Measurements from ENCODE around the gene EEF1AKMT3. TPM values are rescaled to one million over a fixed set of nuclear protein-coding genes. Genes with fewer than 3 reads are reported as not detected.

The EEF1AKMT3 gene
- total RNA-seq = 1 to 10 TPM; 3.7 to 5.8 TPM
- polyA plus RNA-seq (2013, experiment 1 of 2) = 5.1 TPM
- 5.2 TPM for polyA plus RNA-seq (2013, experiment 2 of 2)
- long read RNA-seq, experiment 1 = 0 reads
- long read RNA-seq, experiment 2, transcript EEF1AKMT3-201 (3 exons, 2,563 nt) = major isoform, 5 of 9 reads
- long read RNA-seq, experiment 2, partial matches to known transcripts = 0 of 9 reads
- long read RNA-seq, experiment 2, other reads (novel, unspliced or antisense) = 0 of 9 reads
- long read RNA-seq, experiment 3, partial matches to known transcripts = 0 of 4 reads
- long read RNA-seq, experiment 3, other reads (novel, unspliced or antisense) = 1 of 4 reads
- long read RNA-seq, experiment 4, partial matches to known transcripts = 0 of 2 reads
- long read RNA-seq, experiment 4, other reads (novel, unspliced or antisense) = 0 of 2 reads

DNA sequence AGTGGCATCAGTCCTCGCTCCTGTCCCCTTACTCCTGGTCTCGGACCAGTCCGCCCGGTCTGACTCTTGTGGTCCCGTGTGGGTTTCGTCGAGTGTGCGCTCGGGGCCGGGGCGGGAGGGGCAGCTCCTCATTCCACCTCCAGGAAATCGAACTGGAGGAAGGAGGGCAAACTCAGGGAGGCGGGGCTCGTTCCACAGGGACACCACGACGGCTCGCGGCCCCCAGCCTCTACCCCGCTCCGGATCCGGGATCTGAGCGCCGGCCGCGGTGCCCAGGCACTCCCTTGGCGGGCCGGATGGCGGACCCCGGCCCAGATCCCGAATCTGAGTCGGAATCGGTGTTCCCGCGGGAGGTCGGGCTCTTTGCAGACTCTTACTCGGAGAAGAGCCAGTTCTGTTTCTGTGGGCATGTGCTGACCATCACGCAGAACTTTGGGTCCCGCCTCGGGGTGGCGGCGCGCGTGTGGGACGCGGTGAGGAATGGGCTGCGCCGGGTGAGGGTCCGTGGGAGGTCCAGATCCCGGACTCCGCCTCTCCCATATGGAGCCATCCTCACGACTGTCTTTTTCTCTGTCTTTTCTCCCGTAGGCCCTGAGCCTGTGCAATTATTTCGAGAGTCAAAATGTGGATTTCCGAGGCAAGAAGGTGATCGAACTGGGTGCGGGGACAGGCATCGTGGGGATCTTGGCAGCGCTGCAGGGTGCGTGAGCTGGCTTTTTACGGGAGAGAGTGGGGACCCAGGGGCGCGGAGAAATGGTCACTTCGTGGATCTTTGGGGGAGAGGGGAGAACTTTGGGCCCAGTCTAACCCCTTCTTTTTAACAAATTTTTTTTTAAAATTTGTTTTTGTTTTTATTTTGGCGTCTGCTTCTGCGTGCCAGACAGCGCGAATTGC, at the start of gene EEF1AKMT3:
EEF1AKMT3 (plus strand) TSS at position 186 of the 894 bp plus-strand sequence; CDS start at position 297, 111 bp downstream.
- Mint-ChIP-seq H3K27me3 (ENCODE audit: insufficient read depth) (no peaks in the 10 kb centered on the region), H3K27ac (peak within 1 kb of the TSS; percentile 100), H3K4me1 (peaks cover 6% of the 10 kb centered on the region), H3K36me3 (ENCODE audit: low read depth) (peaks cover 26% of the 10 kb centered on the region), H3K9me3 (no peaks in the 10 kb centered on the region), H3K4me3 (peak within 1 kb of the TSS; percentile 85)
- peak within 1 kb of the TSS; percentile 96 for H3K27ac ChIP-seq (ENCODE audit: low read depth, low read length)
- H3K4me1 ChIP-seq (ENCODE audit: control insufficient read depth, insufficient read depth, low read length) = no peaks in the 10 kb centered on the region
- no peaks in the 10 kb centered on the region for H3K27me3 ChIP-seq (ENCODE audit: control insufficient read depth, insufficient read depth, low read length, poor library complexity, severe bottlenecking)
- H3K4me3 ChIP-seq (ENCODE audit: low read length) = peak within 1 kb of the TSS; percentile 97
- H3K9ac ChIP-seq (ENCODE audit: extremely low read depth, low read length, poor library complexity, severe bottlenecking) = peak within 1 kb of the TSS; percentile 99
- WGBS, 2 experiments (ENCODE audit: insufficient coverage in 1 of 2, insufficient read length in 1 of 2) = 8 to 9% methylated on average over 37 to 66 of the region's 67 CpGs
- H3K9me3 ChIP-seq (ENCODE audit: control insufficient read depth, low read length) = no peaks in the 10 kb centered on the region
- DNase-seq = no peak
- TF ChIP-seq, protein P1, sequence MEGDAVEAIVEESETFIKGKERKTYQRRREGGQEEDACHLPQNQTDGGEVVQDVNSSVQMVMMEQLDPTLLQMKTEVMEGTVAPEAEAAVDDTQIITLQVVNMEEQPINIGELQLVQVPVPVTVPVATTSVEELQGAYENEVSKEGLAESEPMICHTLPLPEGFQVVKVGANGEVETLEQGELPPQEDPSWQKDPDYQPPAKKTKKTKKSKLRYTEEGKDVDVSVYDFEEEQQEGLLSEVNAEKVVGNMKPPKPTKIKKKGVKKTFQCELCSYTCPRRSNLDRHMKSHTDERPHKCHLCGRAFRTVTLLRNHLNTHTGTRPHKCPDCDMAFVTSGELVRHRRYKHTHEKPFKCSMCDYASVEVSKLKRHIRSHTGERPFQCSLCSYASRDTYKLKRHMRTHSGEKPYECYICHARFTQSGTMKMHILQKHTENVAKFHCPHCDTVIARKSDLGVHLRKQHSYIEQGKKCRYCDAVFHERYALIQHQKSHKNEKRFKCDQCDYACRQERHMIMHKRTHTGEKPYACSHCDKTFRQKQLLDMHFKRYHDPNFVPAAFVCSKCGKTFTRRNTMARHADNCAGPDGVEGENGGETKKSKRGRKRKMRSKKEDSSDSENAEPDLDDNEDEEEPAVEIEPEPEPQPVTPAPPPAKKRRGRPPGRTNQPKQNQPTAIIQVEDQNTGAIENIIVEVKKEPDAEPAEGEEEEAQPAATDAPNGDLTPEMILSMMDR (conservative IDR thresholded peaks at IDR 0.05) = no peak
- H3K36me3 ChIP-seq (ENCODE audit: control insufficient read depth, insufficient read depth, low read length) = peaks cover 31% of the 10 kb centered on the region

DNA sequence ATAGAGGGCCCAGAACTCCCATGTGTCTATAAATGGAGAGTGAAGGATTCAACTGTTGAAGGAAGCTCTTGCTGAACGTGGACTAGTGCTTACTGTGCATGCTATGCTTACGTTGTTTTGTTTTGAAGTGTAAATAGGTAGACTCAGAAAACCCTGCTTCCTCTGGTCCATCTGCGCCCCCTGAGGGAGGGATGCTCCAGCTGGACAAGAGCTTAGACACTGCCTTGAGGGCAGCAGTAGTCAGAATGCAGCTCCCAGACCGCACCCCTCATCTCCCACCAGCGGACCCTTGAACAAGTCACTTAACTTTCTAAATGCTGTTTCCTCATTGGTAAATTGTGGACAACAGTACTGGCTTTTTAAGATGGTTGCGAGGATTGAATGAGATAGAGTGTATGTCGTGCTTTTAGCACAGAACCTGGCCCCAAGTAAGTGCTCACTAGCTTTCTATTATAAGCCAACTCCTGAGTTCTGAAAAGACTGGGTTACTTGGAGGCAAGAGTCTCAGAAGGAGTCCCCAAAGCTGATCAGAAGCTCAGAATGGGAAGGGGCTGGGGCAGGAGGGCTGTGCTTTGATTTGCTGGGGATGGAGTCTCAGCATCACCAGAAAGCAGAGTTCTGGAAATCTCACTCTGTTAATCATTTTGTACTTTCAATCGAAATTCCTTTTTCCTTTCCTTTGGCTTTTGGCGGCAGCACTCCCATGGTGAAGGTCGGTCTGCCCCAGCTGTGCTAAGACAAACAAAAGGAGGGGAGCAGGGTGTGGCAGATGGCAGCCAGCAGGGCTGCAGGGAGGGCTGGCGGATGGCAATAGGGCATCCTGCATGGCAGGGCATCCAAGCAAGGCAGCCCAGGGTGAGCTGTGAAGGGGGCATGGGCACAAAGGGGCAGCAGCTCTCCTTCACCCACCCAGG, 49.4 kb upstream of the EEF1AKMT3 start:
- H3K9ac ChIP-seq (ENCODE audit: extremely low read depth, low read length, poor library complexity, severe bottlenecking) = no peak overlapping the region
- TF ChIP-seq, protein P1 (conservative IDR thresholded peaks at IDR 0.05) = no peak
- no peak overlapping the region for H3K4me3 ChIP-seq (ENCODE audit: low read length)
- Mint-ChIP-seq H3K27me3 (ENCODE audit: insufficient read depth) (peaks cover 53% of the 10 kb centered on the region), H3K9me3 (peaks cover 2% of the 10 kb centered on the region), H3K27ac (no peak overlapping the region), H3K36me3 (ENCODE audit: low read depth) (peaks cover 36% of the 10 kb centered on the region), H3K4me3 (no peak overlapping the region), H3K4me1 (peaks cover 4% of the 10 kb centered on the region)
- H3K4me1 ChIP-seq (ENCODE audit: control insufficient read depth, insufficient read depth, low read length) = no peaks in the 10 kb centered on the region
- H3K27me3 ChIP-seq (ENCODE audit: control insufficient read depth, insufficient read depth, low read length, poor library complexity, severe bottlenecking) = peaks cover 53% of the 10 kb centered on the region
- 77 to 89% methylated on average over 5 to 11 of the region's 11 CpGs for whole genome bisulfite sequencing, 2 experiments (ENCODE audit: insufficient coverage in 1 of 2, insufficient read length in 1 of 2)
- peak; percentile 41 for DNase-seq
- H3K27ac ChIP-seq (ENCODE audit: low read depth, low read length) = no peak overlapping the region
- no peaks in the 10 kb centered on the region for H3K9me3 ChIP-seq (ENCODE audit: control insufficient read depth, low read length)
- H3K36me3 ChIP-seq (ENCODE audit: control insufficient read depth, insufficient read depth, low read length) = peaks cover 21% of the 10 kb centered on the region

DNA sequence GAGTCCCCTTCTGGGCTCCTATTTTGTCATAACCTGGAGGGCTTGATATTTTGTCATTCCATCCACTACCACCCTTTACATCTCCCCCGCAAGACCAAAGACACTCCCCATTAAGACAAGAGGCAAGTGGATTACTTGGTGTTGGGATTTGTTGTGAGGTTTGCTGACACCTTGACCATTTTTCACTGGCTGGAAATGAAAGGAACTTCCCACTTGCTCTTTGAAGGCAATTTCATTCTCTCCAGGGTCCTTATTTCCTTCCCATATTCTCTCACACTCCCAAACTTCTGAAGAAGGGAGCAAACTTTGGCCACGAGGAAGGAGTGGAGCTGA, 48.8 kb upstream of the EEF1AKMT3 start:
- Mint-ChIP-seq H3K27me3 (ENCODE audit: insufficient read depth) (peaks cover 59% of the 10 kb centered on the region), H3K36me3 (ENCODE audit: low read depth) (peaks cover 31% of the 10 kb centered on the region), H3K27ac (no peak overlapping the region), H3K4me1 (peaks cover 4% of the 10 kb centered on the region), H3K4me3 (no peak overlapping the region), H3K9me3 (peaks cover 2% of the 10 kb centered on the region)
- peaks cover 59% of the 10 kb centered on the region for H3K27me3 ChIP-seq (ENCODE audit: control insufficient read depth, insufficient read depth, low read length, poor library complexity, severe bottlenecking)
- H3K4me3 ChIP-seq (ENCODE audit: low read length) = no peak overlapping the region
- DNase-seq = no peak
- H3K27ac ChIP-seq (ENCODE audit: low read depth, low read length) = no peak overlapping the region
- no peak overlapping the region for H3K9ac ChIP-seq (ENCODE audit: extremely low read depth, low read length, poor library complexity, severe bottlenecking)
- H3K4me1 ChIP-seq (ENCODE audit: control insufficient read depth, insufficient read depth, low read length) = no peaks in the 10 kb centered on the region
- WGBS, 2 experiments (ENCODE audit: insufficient coverage in 1 of 2, insufficient read length in 1 of 2) = 75% methylated on average over 1 of the region's 2 CpGs; no CpG with 5 or more reads in 1 of the 2 experiments
- peaks cover 18% of the 10 kb centered on the region for H3K36me3 ChIP-seq (ENCODE audit: control insufficient read depth, insufficient read depth, low read length)
- H3K9me3 ChIP-seq (ENCODE audit: control insufficient read depth, low read length) = no peaks in the 10 kb centered on the region
- TF ChIP-seq, protein P1 (conservative IDR thresholded peaks at IDR 0.05) = no peak

All from endodermal cell (in vitro differentiated cells).